ENCODE data around the gene RBBP4.
"Not testable (repeated sequence)": the region's sequence is repeated elsewhere in the genome, so short reads cannot be mapped to it uniquely, and the experiment has no call there.

RBBP4 gene

GRCh38 chr1:32636914-32637645, 13.9 kb upstream of the RBBP4 start:
- TF ChIP-seq CTCF (IDR thresholded peaks at IDR 0.05; ENCODE audit: low read depth, low read length) (no peak), MYC (IDR thresholded peaks at IDR 0.05; ENCODE audit: low read depth, low read length) (no peak), POLR2A (IDR thresholded peaks at IDR 0.05; ENCODE audit: extremely low read depth, insufficient read length) (no peak)
- TF ChIP-seq, protein P1, sequence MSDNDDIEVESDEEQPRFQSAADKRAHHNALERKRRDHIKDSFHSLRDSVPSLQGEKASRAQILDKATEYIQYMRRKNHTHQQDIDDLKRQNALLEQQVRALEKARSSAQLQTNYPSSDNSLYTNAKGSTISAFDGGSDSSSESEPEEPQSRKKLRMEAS (IDR thresholded peaks at IDR 0.05; ENCODE audit: low read depth, low read length), result no peak
- no peak overlapping the region for H3K4me3 ChIP-seq (ENCODE audit: low read depth, low read length)
- DNase-seq (ENCODE audit: low read depth), result peak; percentile 55

DNA sequence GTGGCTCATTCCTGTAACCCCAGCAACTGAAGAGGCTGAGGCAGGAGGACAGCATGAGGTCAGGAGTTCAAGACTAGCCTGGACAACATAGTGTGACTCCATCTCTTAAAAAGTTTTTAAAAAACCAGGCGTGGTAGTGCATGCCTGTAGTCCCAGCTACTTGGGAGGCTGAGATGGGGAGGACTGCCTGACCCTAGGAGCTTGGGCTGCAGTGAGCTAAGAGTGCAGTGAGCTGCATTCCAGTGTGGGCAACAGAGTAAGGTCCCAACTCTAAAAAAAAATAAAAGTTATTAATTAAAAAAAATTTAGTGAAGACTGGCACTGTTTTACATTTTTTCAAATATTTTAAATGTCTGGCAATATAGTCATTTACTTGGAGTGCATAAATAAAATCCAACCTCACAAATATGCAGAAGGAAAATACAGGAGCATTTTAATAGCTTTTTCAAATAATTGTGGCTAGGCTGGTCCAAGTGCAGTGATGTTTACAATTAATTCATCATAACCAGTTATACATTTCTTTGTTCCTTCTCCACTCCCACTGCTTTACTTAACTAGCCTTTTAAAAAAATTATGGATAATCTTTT, 11.4 kb upstream of the RBBP4 start:
- TF ChIP-seq CTCF (IDR thresholded peaks at IDR 0.05; ENCODE audit: low read depth, low read length), result no peak
- no peak for TF ChIP-seq POLR2A (IDR thresholded peaks at IDR 0.05; ENCODE audit: extremely low read depth, insufficient read length)
- TF ChIP-seq, protein P1 (IDR thresholded peaks at IDR 0.05; ENCODE audit: low read depth, low read length), result no peak
- TF ChIP-seq MYC (IDR thresholded peaks at IDR 0.05; ENCODE audit: low read depth, low read length), result no peak
- H3K4me3 ChIP-seq (ENCODE audit: low read depth, low read length), result no peak overlapping the region
- DNase-seq (ENCODE audit: low read depth), result no peak

GRCh38 chr1:32642292-32642827, 8.6 kb upstream of the RBBP4 start:
- DNase-seq (ENCODE audit: low read depth); H3K4me3 ChIP-seq (ENCODE audit: low read depth, low read length): not testable (repeated sequence)

GRCh38 chr1:32644426-32644825, 6.6 kb upstream of the RBBP4 start:
- H3K4me3 ChIP-seq (ENCODE audit: low read depth, low read length), result no peak overlapping the region
- DNase-seq (ENCODE audit: low read depth), result no peak
- TF ChIP-seq MYC (IDR thresholded peaks at IDR 0.05; ENCODE audit: low read depth, low read length), result no peak
- no peak for TF ChIP-seq POLR2A (IDR thresholded peaks at IDR 0.05; ENCODE audit: extremely low read depth, insufficient read length)
- no peak for TF ChIP-seq CTCF (IDR thresholded peaks at IDR 0.05; ENCODE audit: low read depth, low read length)
- TF ChIP-seq, protein P1 (IDR thresholded peaks at IDR 0.05; ENCODE audit: low read depth, low read length), result no peak

- no peak overlapping the region for H3K4me3 ChIP-seq (ENCODE audit: low read depth, low read length)
- DNase-seq (ENCODE audit: low read depth), result no peak
- TF ChIP-seq, protein P1 (IDR thresholded peaks at IDR 0.05; ENCODE audit: low read depth, low read length), result no peak
- TF ChIP-seq POLR2A (IDR thresholded peaks at IDR 0.05; ENCODE audit: extremely low read depth, insufficient read length) (no peak), CTCF (IDR thresholded peaks at IDR 0.05; ENCODE audit: low read depth, low read length) (no peak), MYC (IDR thresholded peaks at IDR 0.05; ENCODE audit: low read depth, low read length) (no peak)
Measured at GRCh38 chr1:32647308-32648134, 3.5 kb upstream of the RBBP4 start.

Measured in NB4 (cell line).